HepG2 (cell line): ENCODE results near the gene COL9A3. TPM values are rescaled to one million over a fixed set of nuclear protein-coding genes. Genes with fewer than 3 reads are reported as not detected.

Experiments
- ARID5B ChIP-seq: IDR thresholded peaks from 2 replicates; pipeline ENCODE4 v1.4.0; 2020; ENCODE audit warnings: mild to moderate bottlenecking, missing genetic modification reagents
- CBX1 ChIP-seq: IDR thresholded peaks from one replicate; pipeline ENCODE4 v1.6.1; 2016; ENCODE audit warnings: antibody characterized with exemption, low read depth
- EEA1 ChIP-seq: sonication (generic); formaldehyde crosslinking; IDR thresholded peaks from 2 replicates; pipeline ENCODE4 v1.5.1; 2020; ENCODE audit warnings: mild to moderate bottlenecking, missing genetic modification reagents, borderline replicate concordance
- MEIS1 ChIP-seq: sonication (generic); formaldehyde crosslinking; IDR thresholded peaks from 2 replicates; pipeline ENCODE4 v1.9.0; 2021; ENCODE audit warnings: mild to moderate bottlenecking, missing genetic modification reagents, moderate library complexity, borderline replicate concordance
- NAIF1 ChIP-seq: sonication (generic); formaldehyde crosslinking; IDR thresholded peaks from 2 replicates; pipeline ENCODE4 v1.5.0; 2020; ENCODE audit warnings: mild to moderate bottlenecking, missing genetic modification reagents, borderline replicate concordance
- NBN ChIP-seq: fragments of 450-650 bp; conservative IDR thresholded peaks from 2 replicates; pipeline ENCODE4 v1.6.1; 2017
- STAG1 ChIP-seq: sonication (generic); formaldehyde crosslinking; IDR thresholded peaks from 2 replicates; pipeline ENCODE4 v1.4.0; 2020; ENCODE audit warnings: missing genetic modification reagents
- ZMYM3 ChIP-seq: sonication (generic); formaldehyde crosslinking; IDR thresholded peaks from 2 replicates; pipeline ENCODE4 v1.5.1; 2020; ENCODE audit warnings: mild to moderate bottlenecking, missing genetic modification reagents
- ZNF17 ChIP-seq: sonication (generic); formaldehyde crosslinking; IDR thresholded peaks from 2 replicates; pipeline ENCODE4 v1.5.0; 2020; ENCODE audit warnings: mild to moderate bottlenecking, missing genetic modification reagents
- ZNF564 ChIP-seq: sonication (generic); formaldehyde crosslinking; IDR thresholded peaks from 2 replicates; pipeline ENCODE4 v1.8.1; 2023; ENCODE audit warnings: mild to moderate bottlenecking, missing genetic modification reagents
- ZNF609 ChIP-seq: sonication (generic); formaldehyde crosslinking; IDR thresholded peaks from 2 replicates; pipeline ENCODE4 v1.4.0; 2020; ENCODE audit warnings: mild to moderate bottlenecking, missing genetic modification reagents, borderline replicate concordance
- ZNF691 ChIP-seq: sonication (generic); formaldehyde crosslinking; IDR thresholded peaks from 2 replicates; pipeline ENCODE4 v1.4.0; 2020; ENCODE audit warnings: missing genetic modification reagents, low read depth, mild to moderate bottlenecking, borderline replicate concordance
- ZNF850 ChIP-seq: sonication (generic); formaldehyde crosslinking; conservative IDR thresholded peaks from 2 replicates; pipeline ENCODE4 v1.9.0; 2021; ENCODE audit warnings: mild to moderate bottlenecking, missing genetic modification reagents
- polyA plus RNA-seq, 8 experiments: library from polyadenylated mRNA; depleted of rRNA in 3 of 8; stranded (reverse) in 7 of 8; unstranded in 1 of 8; fragments of >200 nt; fragmentation: Illumina TruSeq in 4 of 8; extraction: Trizol in 4 of 8; gene quantifications; 2 replicates each; pipeline versions ENCODE4 v1.2.1 to v1.2.3, GENCODE V29; 2011 to 2016; ENCODE audit warnings: low read depth in 4 of 8, missing spikeins in 1 of 8, mixed read lengths in 1 of 8; ENCODE audit not compliant: insufficient read depth in 1 of 8
- total RNA-seq, 5 experiments: library from RNA; depleted of rRNA; stranded (reverse); fragments of >200 nt; fragmentation: Illumina TruSeq; extraction: Trizol; gene quantifications; 2 replicates each; pipeline ENCODE4 v1.2.3, GENCODE V29; 2016; ENCODE audit warnings: low read depth in 1 of 5
- TF ChIP-seq, protein P1 (sequence below): sonication (generic); formaldehyde crosslinking; IDR thresholded peaks from 2 replicates; pipeline ENCODE4 v1.5.1; 2020; ENCODE audit warnings: mild to moderate bottlenecking, missing genetic modification reagents, moderate library complexity

Gene COL9A3
- total and polyA plus RNA-seq, 2 of the 13 experiments (the other 11 are each of a cell fraction or from before 2014, with no cell fraction given): 155 to 204 TPM

DNA sequence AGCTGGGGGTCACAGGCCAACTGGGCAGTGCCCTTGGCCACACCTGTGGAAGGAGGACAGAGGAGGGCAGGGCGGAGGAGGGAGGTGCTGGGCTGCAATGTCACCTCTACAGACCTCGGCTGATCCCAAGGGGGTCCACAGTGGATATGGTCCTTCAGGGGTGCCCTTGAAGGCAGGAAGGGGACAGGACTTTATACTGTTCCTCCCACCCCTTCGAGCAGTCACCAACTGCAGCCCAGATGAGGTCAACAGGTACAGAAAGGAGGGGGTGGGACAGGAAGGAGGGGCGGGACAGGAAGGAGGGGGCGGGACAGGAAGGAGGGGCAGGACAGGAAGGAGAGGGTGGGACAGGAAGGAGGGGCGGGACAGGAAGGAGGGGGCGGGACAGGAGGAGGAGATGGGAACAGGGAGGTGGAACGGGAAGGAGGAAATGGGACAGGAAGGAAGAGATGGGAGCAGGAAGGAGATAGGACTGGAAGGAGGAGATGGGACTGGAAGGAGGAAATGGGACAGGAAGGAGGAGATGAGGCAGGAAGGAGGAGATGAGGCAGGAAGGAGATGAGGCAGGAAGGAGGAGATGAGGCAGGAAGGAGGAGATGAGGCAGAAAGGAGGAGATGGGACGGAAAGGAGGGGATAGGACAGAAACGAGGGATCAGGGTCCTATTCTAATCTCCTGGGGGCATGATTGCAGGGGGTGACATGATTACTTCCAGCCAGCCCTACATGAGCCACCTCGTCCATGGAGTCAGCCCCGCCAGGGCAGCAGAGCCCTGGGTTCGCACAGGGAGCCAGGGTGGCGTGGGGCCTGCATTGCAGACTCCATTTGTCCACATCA lies 39.9 kb upstream of the COL9A3 start (continued):
- TF ChIP-seq NAIF1 (CRISPR knock-in tag): no peak
- TF ChIP-seq ARID5B (CRISPR knock-in tag): no peak
- 0 out of 2 replicates have a peak, but pooled peaks have one; percentile 67 for TF ChIP-seq NBN
- TF ChIP-seq, protein P1, sequence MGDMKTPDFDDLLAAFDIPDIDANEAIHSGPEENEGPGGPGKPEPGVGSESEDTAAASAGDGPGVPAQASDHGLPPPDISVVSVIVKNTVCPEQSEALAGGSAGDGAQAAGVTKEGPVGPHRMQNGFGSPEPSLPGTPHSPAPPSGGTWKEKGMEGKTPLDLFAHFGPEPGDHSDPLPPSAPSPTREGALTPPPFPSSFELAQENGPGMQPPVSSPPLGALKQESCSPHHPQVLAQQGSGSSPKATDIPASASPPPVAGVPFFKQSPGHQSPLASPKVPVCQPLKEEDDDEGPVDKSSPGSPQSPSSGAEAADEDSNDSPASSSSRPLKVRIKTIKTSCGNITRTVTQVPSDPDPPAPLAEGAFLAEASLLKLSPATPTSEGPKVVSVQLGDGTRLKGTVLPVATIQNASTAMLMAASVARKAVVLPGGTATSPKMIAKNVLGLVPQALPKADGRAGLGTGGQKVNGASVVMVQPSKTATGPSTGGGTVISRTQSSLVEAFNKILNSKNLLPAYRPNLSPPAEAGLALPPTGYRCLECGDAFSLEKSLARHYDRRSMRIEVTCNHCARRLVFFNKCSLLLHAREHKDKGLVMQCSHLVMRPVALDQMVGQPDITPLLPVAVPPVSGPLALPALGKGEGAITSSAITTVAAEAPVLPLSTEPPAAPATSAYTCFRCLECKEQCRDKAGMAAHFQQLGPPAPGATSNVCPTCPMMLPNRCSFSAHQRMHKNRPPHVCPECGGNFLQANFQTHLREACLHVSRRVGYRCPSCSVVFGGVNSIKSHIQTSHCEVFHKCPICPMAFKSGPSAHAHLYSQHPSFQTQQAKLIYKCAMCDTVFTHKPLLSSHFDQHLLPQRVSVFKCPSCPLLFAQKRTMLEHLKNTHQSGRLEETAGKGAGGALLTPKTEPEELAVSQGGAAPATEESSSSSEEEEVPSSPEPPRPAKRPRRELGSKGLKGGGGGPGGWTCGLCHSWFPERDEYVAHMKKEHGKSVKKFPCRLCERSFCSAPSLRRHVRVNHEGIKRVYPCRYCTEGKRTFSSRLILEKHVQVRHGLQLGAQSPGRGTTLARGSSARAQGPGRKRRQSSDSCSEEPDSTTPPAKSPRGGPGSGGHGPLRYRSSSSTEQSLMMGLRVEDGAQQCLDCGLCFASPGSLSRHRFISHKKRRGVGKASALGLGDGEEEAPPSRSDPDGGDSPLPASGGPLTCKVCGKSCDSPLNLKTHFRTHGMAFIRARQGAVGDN: no peak; the same call in none of the 2 replicates
- TF ChIP-seq ZNF850 (CRISPR knock-in tag): no peak
- no peak for TF ChIP-seq ZNF564
- TF ChIP-seq STAG1 (CRISPR knock-in tag): no peak
- no peak for TF ChIP-seq ZNF17 (CRISPR knock-in tag)
- no peak for TF ChIP-seq EEA1
- no peak for TF ChIP-seq MEIS1 (CRISPR knock-in tag)
- peak; percentile 19 for TF ChIP-seq CBX1
- peak; percentile 51 for TF ChIP-seq ZMYM3 (CRISPR knock-in tag)
- no peak for TF ChIP-seq ZNF609
- TF ChIP-seq ZNF691 (CRISPR knock-in tag): peak; percentile 38; the same call in 1 of the 2 replicates
